Amniotic epithelial cell (primary cell): ENCODE results near the gene CEP97.
"Not testable (repeated sequence)": the region's sequence is repeated elsewhere in the genome, so short reads cannot be mapped to it uniquely, and the experiment has no call there.

Source experiments
- DNase-seq: peaks from one replicate; pipeline ENCODE4 v3.0.0-alpha.2; 2010; ENCODE audit warnings: low read depth

Gene CEP97

DNA sequence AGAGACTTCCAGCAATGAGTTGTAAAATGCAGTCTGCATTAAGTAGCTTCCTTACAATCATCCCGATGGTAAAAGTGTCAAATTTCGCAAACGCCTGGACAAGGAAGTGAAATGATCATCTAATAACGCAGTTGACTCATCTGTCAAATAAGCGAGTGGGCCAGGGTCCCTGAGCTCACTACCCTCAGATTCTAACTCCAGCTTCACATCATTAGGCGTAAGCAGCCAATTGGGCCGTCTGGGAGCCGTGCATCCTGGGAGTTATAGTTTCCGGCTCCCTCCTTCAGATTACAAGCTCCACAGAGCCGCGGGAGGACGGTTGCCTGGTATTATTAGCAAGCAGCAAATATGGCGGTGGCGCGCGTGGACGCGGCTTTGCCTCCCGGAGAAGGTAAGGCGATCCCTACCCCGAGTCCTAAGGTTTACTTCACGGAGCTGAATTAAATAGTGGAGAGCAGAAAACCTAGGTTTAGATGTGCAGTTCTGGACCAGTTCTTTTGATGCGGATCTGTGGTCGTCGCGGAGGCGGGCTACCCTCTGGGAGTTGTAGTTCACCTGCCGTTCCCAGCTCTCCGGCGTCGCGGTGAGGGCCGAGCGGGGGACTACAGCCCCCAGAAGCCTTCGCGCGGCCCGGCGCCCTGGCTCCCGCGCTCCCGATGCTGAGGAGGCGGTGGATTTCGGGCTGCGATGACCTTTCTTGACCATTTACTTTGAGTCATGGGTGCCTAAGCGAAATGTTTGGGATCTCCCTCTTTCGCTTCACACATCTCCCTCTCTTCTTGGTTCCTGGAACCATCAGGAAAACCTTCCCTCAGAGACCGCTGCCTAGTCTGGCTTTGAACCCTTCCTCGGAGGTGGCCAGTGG is at the start of gene CEP97:
CEP97 (plus strand) TSS at position 286 of the 865 bp plus-strand sequence; CDS start at position 349, 63 bp downstream.
- DNase-seq = peak; percentile 92

GRCh38 chr3:101675709-101676215 is 48.7 kb upstream of the CEP97 start:
- no peak for DNase-seq

- peak; percentile 94 for DNase-seq
Measured at GRCh38 chr3:101676216-101676764, 48.1 kb upstream of the CEP97 start.

DNA sequence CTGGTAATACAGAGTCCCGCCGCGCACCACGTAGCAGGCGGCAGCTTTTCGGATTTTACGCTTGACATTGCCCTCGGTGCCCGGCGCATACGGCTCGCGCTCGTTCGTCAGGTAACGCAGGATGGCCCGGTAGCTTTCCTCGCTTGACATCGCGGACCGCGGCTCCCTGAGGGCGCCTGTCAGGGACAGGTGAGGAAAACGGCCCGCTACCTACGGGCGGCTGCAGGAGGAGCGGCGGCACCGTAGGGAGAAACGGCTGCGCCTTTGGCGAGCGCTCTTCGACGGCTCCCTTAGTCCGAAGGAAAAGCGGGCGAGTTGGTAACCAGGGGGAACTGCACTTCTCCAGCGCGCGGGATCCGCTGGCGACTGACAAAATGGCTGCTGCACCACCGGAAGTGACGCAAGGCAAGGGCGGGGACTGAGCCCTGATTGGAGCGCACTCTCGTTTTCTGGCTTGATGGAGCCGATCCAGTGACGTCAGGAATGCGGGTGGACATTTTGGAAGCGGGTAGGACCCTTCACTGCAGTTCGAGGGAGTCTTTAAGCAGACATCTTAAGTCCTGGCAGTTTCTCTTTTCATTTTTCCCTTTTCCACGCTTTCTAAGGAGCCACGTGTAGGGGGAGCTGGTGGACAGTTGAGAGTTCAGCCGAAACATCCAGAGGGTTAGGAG is 47.5 kb upstream of the CEP97 start, which contains the start of gene ZBTB11:
ZBTB11 (minus strand) TSS at position 368 of the 671 bp plus-strand sequence; CDS start at position 150, 218 bp downstream.
- peak; percentile 100 for DNase-seq

DNA sequence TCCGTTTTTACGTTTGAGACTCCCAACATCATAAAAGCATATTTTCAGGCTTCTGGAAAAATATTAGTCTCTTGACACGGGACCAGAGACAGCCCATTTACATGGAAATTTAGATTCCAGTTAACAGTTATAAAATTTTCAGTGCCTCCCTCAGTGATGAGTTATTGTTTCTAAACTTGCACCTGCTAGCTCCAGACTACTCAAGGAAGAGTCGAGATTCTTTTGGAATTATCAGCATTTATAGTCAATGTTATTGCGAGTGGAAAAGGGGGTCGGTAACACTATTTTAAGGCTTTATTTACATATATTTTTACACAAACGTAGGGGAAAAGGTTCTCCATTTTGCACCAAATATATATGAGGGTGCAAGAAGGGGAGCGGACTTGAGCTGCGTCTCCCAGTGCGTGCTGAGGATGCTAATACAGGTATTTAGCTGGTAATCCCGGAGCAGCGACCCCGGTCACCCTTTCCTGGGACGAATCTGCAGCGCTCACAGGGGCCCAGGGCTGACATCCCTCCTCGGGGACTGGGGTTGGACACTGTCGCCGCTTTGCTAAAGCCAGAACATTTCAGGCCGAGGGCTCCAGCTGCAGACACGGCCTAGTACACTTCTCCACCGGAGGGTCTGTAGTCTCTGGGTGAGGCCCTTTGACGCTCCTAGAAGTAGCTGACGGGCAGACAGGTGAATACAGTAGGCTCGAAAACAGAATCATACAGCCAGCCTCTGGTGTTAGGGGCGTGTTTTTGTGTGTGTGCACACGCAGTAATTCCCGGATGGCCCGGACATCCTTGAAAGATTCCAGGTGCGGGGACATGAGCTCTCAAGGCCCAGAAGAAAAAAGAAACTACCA is 46.8 kb upstream of the CEP97 start:
- no peak for DNase-seq

DNA sequence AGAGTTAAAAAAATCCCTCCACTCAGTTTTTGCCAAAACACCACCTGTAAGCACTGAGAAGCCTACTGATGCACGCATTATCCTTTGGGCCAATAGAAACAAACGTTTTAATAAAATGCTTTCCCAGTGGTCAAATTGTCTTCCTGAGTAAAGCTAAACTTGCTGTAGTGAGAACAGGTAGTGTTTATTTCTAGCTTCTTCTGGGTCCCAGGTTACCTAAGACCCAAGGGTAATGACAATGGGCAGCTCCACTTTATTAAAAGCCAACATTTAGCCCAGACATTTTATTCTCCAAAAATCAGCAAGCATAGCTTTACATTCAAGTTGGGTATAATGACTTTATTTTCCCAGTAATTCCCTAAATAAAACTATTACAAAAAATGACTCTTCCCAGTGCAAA is 45.6 kb upstream of the CEP97 start:
- not testable (repeated sequence) for DNase-seq

- no peak for DNase-seq
Measured at GRCh38 chr3:101680466-101680865, 43.9 kb upstream of the CEP97 start.

DNA sequence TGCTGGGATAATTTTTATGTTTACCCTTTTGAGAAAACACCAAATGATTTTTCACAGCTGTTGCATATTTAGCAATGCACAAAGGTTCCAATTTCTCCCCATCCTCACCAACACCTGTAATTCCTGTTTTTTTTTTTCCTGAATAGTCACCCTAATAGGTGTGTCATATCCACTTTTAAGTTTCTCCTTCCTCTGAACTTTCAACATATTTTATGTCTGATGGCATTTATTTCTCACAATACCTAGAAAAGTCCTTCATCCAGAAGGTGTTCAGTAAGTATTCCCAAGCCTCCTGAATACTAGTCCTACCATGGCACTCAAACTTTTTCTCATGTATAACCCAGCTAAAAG is 39.4 kb upstream of the CEP97 start:
- no peak for DNase-seq

DNA sequence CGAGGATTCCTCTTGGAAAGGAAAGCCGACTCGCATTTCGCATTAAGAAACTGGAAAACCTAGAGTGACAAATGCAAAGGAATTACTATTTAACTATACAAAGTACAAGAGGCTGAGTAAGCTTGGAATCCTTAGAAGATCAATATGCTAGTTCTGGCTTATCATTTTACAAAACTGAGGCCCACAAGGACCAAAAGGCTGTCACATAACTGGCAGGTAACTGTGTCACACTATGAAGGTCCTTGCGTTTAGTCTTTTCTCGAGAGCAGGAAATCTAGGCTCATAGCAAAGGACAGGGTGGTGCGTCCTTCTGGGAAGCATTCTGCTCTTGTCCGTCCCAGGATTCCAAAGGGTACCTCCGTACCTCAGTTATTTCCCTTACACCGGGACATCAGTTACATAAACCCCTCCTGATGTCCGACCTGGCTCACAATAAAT is 38.5 kb upstream of the CEP97 start:
- no peak for DNase-seq

DNA sequence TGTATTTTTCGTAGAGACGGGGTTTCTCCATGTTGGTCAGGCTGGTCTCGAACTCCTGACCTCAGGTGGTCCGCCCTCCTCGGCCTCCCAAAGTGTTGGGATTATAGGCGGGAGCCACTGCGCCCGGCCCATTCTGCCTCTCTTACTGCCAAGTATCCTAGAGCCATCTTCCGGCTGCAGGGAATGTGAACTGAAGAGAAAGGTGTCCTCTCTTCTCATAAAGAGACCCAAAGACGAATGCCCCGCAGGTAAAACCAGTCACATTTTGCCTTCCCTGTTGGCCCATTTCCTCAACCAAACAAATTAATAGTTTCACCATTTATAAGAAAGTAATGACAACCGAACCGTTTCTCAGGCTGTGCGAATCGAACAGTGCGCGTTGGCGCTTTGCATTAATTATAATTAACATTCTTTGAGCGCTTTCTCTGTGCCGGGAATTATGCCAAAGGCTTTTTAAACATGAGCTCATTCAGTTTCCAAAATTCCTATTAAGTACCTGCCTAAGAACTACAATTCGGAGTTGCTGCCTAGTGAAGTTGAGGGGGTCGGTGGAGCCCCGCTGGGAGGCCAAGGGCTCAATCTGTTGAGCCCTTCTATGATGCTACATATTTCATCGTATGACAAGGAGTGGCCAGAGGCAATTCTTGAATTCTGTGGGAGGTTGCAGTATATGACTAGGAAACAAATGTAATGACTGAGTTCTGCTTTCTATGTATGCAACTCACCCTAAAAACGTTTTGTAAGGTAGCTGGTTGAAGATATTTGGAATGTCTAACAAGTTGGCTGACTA is 37.1 kb upstream of the CEP97 start:
- DNase-seq = no peak

DNA sequence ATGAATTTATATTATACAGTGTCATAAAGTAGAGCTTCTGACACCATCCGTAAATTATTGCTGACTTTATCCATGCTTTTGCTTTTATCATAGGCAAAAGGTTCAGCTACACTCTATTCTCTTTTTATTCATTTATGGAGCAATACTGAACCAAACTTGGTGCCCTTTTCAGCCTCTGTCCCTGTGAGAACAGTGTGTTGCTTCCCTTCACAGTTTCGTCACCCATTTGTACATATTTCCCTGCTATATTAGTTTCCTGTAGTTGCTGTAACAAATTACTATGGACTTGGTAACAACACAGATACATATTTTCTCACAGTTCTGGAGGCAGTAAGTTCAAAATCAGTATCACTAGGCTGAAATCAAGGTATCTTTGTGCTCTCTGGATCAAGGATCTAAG is 35.1 kb upstream of the CEP97 start:
- peak; percentile 33 for DNase-seq

GRCh38 chr3:101690972-101691371 is 33.4 kb upstream of the CEP97 start:
- no peak for DNase-seq

DNA sequence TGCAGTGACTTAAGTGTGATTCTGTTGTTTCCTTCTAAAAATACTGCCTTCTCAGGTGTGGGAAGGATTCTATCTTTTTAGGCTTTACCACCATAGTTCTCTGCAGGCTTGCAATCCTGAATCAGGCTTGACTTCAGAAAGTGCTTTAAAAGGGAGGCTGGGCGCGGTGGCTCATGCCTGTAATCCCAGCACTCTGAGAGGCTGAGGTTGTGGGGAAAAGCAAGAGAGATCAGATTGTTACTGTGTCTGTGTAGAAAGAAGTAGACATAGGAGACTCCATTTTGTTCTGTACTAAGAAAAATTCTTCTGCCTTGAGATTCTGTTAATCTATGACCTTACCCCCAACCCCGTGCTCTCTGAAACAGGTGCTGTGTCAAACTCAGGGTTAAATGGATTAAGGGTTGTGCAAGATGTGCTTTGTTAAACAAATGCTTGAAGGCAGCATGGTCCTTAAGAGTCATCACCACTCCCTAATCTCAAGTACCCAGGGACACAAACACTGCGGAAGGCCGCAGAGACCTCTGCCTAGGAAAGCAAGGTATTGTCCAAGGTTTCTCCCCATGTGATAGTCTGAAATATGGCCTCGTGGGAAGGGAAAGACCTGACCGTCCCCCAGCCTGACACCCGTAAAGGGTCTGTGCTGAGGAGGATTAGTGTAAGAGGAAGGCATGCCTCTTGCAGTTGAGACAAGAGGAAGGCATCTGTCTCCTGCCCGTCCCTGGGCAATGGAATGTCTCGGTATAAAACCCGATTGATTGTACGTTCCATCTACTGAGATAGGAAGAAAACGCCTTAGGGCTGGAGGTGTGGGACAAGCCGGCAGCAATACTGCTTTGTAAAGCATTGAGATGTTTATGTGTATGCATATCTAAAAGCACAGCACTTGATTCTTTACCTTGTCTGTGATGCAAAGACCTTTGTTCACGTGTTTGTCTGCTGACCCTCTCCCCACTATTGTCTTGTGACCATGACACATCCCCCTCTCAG is 32.4 kb upstream of the CEP97 start:
- DNase-seq = not testable (repeated sequence)

DNA sequence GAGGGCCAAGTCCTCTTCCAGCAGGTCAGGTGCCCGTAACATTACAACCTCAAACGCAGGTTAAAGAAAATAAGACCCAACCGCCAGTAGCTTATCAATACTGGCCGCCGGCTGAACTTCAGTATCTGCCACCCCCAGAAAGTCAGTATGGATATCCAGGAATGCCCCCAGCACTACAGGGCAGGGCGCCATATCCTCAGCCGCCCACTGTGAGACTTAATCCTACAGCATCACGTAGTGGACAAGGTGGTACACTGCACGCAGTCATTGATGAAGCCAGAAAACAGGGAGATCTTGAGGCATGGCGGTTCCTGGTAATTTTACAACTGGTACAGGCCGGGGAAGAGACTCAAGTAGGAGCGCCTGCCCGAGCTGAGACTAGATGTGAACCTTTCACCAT is 30.9 kb upstream of the CEP97 start:
- peak; percentile 69 for DNase-seq

DNA sequence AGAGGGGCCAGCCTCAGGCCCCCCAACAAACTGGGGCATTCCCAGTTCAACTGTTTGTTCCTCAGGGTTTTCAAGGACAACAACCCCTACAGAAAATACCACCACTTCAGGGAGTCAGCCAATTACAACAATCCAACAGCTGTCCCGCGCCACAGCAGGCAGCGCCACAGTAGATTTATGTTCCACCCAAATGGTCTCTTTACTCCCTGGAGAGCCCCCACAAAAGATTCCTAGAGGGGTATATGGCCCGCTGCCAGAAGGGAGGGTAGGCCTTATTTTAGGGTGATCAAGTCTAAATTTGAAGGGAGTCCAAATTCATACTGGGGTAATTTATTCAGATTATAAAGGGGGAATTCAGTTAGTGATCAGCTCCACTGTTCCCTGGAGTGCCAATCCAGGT is 29.6 kb upstream of the CEP97 start:
- not testable (repeated sequence) for DNase-seq

- DNase-seq = peak; percentile 49
Measured at GRCh38 chr3:101695779-101696372, 28.5 kb upstream of the CEP97 start.

GRCh38 chr3:101701696-101702634 is 22.4 kb upstream of the CEP97 start:
- DNase-seq = no peak

GRCh38 chr3:101702726-101703125 is 21.7 kb upstream of the CEP97 start:
- no peak for DNase-seq
